ENCODE measurements around the gene TCF4. TPM values are rescaled to one million over a fixed set of nuclear protein-coding genes. Genes with fewer than 3 reads are reported as not detected.

TCF4 gene
- polyA plus RNA-seq, 1 donor (not counting 4 experiments of a cell fraction or from before 2014, with no cell fraction given) = 9.7 TPM

GRCh38 chr18:55497825-55498403 is 90.1 kb downstream of the TCF4 start:
- no peaks in the 10 kb centered on the region for H4K20me1 ChIP-seq (ENCODE audit: control insufficient read depth, extremely low read depth, insufficient read depth, low read length)
- no peaks in the 10 kb centered on the region for H3K9me1 ChIP-seq (ENCODE audit: control insufficient read depth, extremely low read depth, insufficient read depth, low read length)
- H3K4me3 ChIP-seq (ENCODE audit: control insufficient read depth in 2 of 3, extremely low read depth in 1 of 3, insufficient read depth in 2 of 3, low read depth in 1 of 3, low read length in 3 of 3) = no peak overlapping the region
- DNase-seq (ENCODE audit: low read depth, low spot score) (no peak), FAIRE-seq (no peak)
- H3K9me3 ChIP-seq (ENCODE audit: control insufficient read depth, low read depth, low read length) = no peaks in the 10 kb centered on the region
- H3K4me2 ChIP-seq (ENCODE audit: control insufficient read depth, extremely low read depth, insufficient read depth, low read depth, low read length) = no peak overlapping the region
- H3K9ac ChIP-seq (ENCODE audit: control insufficient read depth, extremely low read depth, insufficient read depth, low read length) = no peak overlapping the region
- no peaks in the 10 kb centered on the region for H3K36me3 ChIP-seq (ENCODE audit: control insufficient read depth in 2 of 2, extremely low read depth in 1 of 2, insufficient read depth in 2 of 2, low read length in 2 of 2)
- no peaks in the 10 kb centered on the region for H3K79me2 ChIP-seq (ENCODE audit: control insufficient read depth, insufficient read depth, low read length)
- H3K4me1 ChIP-seq (ENCODE audit: control insufficient read depth, extremely low read depth, insufficient read depth, low read length) = peaks cover 9% of the 10 kb centered on the region
- H3K27me3 ChIP-seq (ENCODE audit: control insufficient read depth, extremely low read depth, insufficient read depth, low read length) = no peaks in the 10 kb centered on the region
- TF ChIP-seq EZH2 (IDR thresholded peaks at IDR 0.05; ENCODE audit: low read length) (no peak), CTCF (optimal IDR thresholded peaks at IDR 0.05 in 1 of 3, IDR thresholded peaks at IDR 0.05 in 1 of 3, conservative IDR thresholded peaks at IDR 0.05 in 1 of 3; ENCODE audit: extremely low read depth in 1 of 3, insufficient read depth in 2 of 3, low read length in 3 of 3) (no peak)
- no peak overlapping the region for H2AFZ ChIP-seq (ENCODE audit: control insufficient read depth, low read length)
- H3K27ac ChIP-seq (ENCODE audit: control insufficient read depth, insufficient read depth, low read length) = no peak overlapping the region
- dilution Hi-C loops (cut with MboI; ENCODE audit: extremely low pct_ligation_motif_present, low sequenced_read_pairs) = no loop called here

- Histone ChIP-seq H2AFZ (ENCODE audit: control insufficient read depth, low read length) (no peak overlapping the region), H3K9me1 (ENCODE audit: control insufficient read depth, extremely low read depth, insufficient read depth, low read length) (no peaks in the 10 kb centered on the region), H3K27me3 (ENCODE audit: control insufficient read depth, extremely low read depth, insufficient read depth, low read length) (no peaks in the 10 kb centered on the region), H3K4me1 (ENCODE audit: control insufficient read depth, extremely low read depth, insufficient read depth, low read length) (no peaks in the 10 kb centered on the region), H3K9me3 (ENCODE audit: control insufficient read depth, low read depth, low read length) (no peaks in the 10 kb centered on the region), H3K9ac (ENCODE audit: control insufficient read depth, extremely low read depth, insufficient read depth, low read length) (no peak overlapping the region), H3K79me2 (ENCODE audit: control insufficient read depth, insufficient read depth, low read length) (no peaks in the 10 kb centered on the region), H3K36me3 (ENCODE audit: control insufficient read depth in 2 of 2, extremely low read depth in 1 of 2, insufficient read depth in 2 of 2, low read length in 2 of 2) (no peaks in the 10 kb centered on the region), H4K20me1 (ENCODE audit: control insufficient read depth, extremely low read depth, insufficient read depth, low read length) (no peaks in the 10 kb centered on the region), H3K27ac (ENCODE audit: control insufficient read depth, insufficient read depth, low read length) (no peak overlapping the region), H3K4me3 (ENCODE audit: control insufficient read depth in 2 of 3, extremely low read depth in 1 of 3, insufficient read depth in 2 of 3, low read depth in 1 of 3, low read length in 3 of 3) (no peak overlapping the region), H3K4me2 (ENCODE audit: control insufficient read depth, extremely low read depth, insufficient read depth, low read depth, low read length) (no peak overlapping the region)
- FAIRE-seq = no peak
- TF ChIP-seq EZH2 (IDR thresholded peaks at IDR 0.05; ENCODE audit: low read length) (no peak), CTCF (optimal IDR thresholded peaks at IDR 0.05 in 1 of 3, IDR thresholded peaks at IDR 0.05 in 1 of 3, conservative IDR thresholded peaks at IDR 0.05 in 1 of 3; ENCODE audit: extremely low read depth in 1 of 3, insufficient read depth in 2 of 3, low read length in 3 of 3) (no peak)
- DNase-seq (ENCODE audit: low read depth, low spot score) = no peak
- dilution Hi-C loops (cut with MboI; ENCODE audit: extremely low pct_ligation_motif_present, low sequenced_read_pairs) = no loop called here
Observed at GRCh38 chr18:55494899-55495298, 93.1 kb downstream of the TCF4 start.

Data from keratinocyte (primary cell).